NCI-H1436 treated with DMSO at 0.1 percent for 48 hours (cell line): Measurements from ENCODE around the gene CFAP206.

Experiments
- DNase-seq: peaks from one replicate; lab custom pipeline; 2025; lab: John Stamatoyannopoulos, UW

CFAP206 gene

GRCh38 chr6:87407901-87408720 is at the start of gene CFAP206:
Gene CFAP206, plus strand, starts transcription at chr6:87407972. Its CDS starts 1,868 bp downstream, at chr6:87409840.
- peak; percentile 53 for DNase-seq

GRCh38 chr6:87364602-87365252 is 43.0 kb upstream of the CFAP206 start:
- no peak for DNase-seq

- DNase-seq: no peak
Observed at GRCh38 chr6:87366072-87366827, 41.5 kb upstream of the CFAP206 start.

GRCh38 chr6:87366899-87367298 is 40.9 kb upstream of the CFAP206 start:
- no peak for DNase-seq

GRCh38 chr6:87373377-87373776 is 34.4 kb upstream of the CFAP206 start:
- DNase-seq: no peak

- DNase-seq: no peak
Observed at GRCh38 chr6:87375315-87375714, 32.5 kb upstream of the CFAP206 start.

GRCh38 chr6:87376643-87377042 is 31.1 kb upstream of the CFAP206 start:
- DNase-seq: no peak

- DNase-seq: no peak
Observed at GRCh38 chr6:87378947-87379346, 28.8 kb upstream of the CFAP206 start.

- DNase-seq: no peak
Observed at GRCh38 chr6:87382861-87383260, 24.9 kb upstream of the CFAP206 start.

- DNase-seq: no peak
Observed at GRCh38 chr6:87384038-87384437, 23.7 kb upstream of the CFAP206 start.

- DNase-seq: no peak
Observed at GRCh38 chr6:87384449-87384848, 23.3 kb upstream of the CFAP206 start.

GRCh38 chr6:87391334-87391733 is 16.4 kb upstream of the CFAP206 start:
- no peak for DNase-seq

- DNase-seq: peak; percentile 29
Observed at GRCh38 chr6:87393026-87393622, 14.6 kb upstream of the CFAP206 start.

GRCh38 chr6:87395431-87395830 is 12.3 kb upstream of the CFAP206 start:
- no peak for DNase-seq

- no peak for DNase-seq
Observed at GRCh38 chr6:87396595-87397392, 11.0 kb upstream of the CFAP206 start.

GRCh38 chr6:87397656-87398055 is 10.1 kb upstream of the CFAP206 start:
- DNase-seq: no peak

GRCh38 chr6:87401832-87402231 is 5.9 kb upstream of the CFAP206 start:
- DNase-seq: no peak

- no peak for DNase-seq
Observed at GRCh38 chr6:87407561-87407900, 241 bp upstream of the CFAP206 start.

- no peak for DNase-seq
Observed at GRCh38 chr6:87408721-87409155, 966 bp downstream of the CFAP206 start.

- no peak for DNase-seq
Observed at GRCh38 chr6:87419266-87419665, 11.5 kb downstream of the CFAP206 start.

- no peak for DNase-seq
Observed at GRCh38 chr6:87420360-87420759, 12.6 kb downstream of the CFAP206 start.

- DNase-seq: no peak
Observed at GRCh38 chr6:87421576-87421975, 13.8 kb downstream of the CFAP206 start.
